Astrocyte (in vitro differentiated cells and primary cell): ENCODE data around the gene GJA8.

Source experiments
- CTCF ChIP-seq: IDR thresholded peaks from 2 replicates; pipeline ENCODE4 v1.5.1; 2011; ENCODE audit warnings: low read depth, mild to moderate bottlenecking, inconsistent platforms, low read length, moderate library complexity; ENCODE audit not compliant: insufficient read depth
- EZH2 ChIP-seq: IDR thresholded peaks from 2 replicates; pipeline ENCODE4 v1.6.1; 2012; ENCODE audit warnings: mild to moderate bottlenecking, low read length, inconsistent platforms; ENCODE audit not compliant: insufficient read depth

GRCh38 chr1:147897029-147897752, 5.4 kb upstream of the GJA8 start:
- TF ChIP-seq CTCF (no peak), EZH2 (no peak)
